GM19238 (cell line): ENCODE results near the gene AOAH.
A peak's percentile ranks its signal among the peaks of the same experiment; 100 is the strongest.

Experiments used
- DNase-seq: peaks from one replicate; pipeline ENCODE4 v3.0.0; 2011; ENCODE audit warnings: low spot score; ENCODE audit not compliant: insufficient read length

AOAH gene

DNA sequence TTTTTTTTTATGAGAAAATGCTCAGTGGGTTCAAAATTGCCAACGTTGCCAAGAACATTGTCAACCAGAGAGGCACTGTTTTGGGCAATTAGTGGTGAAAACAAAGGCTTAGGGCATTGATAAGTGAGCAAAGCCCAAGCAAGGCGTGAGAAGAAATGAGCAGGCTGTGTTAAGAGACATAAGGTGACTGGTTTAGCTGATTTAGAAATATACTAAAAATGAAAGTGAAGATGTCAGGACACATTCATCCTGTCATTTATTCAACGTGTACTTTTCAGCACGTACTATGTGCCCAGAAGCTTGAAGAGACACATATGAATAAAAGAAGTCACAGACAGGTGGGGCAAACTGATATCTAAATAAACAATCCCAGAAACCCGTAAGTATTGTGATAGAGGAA is 31.8 kb downstream of the AOAH start:
- no peak for DNase-seq

DNA sequence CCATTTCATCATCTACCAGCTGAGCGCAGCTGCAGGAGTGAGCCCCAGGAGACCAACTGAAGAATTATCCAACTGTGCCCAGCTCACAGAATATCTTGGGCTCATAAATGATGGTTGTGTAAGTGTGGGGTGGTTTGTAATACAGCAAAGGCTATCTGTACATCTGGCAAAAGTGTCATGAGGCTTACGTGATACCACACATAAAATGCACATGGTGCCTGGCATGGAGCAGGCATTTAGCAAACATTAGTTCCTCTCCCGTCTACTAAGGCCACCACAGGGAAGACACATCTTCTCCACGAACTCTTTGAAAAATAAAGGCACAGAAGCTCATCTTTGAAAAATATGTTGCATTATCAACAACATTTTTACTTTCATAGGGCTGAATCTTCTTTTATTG is 32.3 kb downstream of the AOAH start:
- no peak for DNase-seq

DNA sequence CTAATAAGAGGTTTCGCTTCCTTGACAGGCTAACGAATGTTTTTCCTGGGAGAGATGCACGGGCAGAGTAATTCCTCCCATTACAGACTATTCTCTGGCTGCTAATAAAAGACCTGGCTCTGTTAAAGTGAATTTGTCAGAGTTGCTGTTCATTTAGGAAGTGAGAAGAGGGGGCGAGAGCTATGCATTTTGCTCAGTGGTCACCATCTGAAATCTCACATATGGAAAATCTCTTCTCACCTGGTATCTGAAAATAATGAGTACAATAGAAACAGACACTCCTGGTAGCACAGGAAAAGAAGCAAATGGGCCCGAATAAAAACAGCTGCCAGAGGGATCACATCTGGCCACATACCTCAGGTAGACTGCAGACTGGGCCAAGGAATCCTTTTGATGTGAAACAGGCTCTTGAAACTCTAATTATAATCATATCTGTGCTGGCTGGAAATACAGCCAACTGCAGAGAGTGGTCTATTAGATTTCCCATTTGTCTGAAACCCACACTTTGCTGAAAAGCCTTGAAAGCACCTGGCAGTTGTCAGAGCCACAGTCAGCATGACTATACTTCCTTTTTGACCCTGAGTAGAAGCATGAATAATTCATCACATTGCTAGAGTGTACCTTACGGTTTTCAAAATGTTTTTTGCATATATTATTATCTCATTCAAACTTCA is 33.6 kb downstream of the AOAH start:
- no peak for DNase-seq

DNA sequence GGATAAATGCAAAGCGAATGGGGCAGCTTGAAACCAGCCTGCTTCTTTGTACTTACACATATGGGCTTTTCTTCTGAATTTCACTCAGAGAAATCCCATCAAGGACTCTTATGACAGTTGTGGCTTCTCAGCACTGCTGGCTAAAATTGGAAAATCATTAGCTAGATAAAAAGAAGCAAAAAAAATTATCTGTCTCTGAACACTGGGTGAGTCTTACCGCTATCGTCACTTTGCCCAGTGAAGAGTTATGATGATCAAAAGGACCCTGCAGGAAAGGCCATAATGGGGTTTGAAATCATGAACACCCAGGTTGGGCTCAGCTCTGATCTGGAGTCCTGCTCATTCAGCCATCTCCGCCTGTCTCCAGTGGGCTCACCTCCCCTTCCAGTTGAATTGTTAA is 34.3 kb downstream of the AOAH start:
- no peak for DNase-seq

GRCh38 chr7:36686499-36686898 is 37.8 kb downstream of the AOAH start:
- DNase-seq, result no peak

DNA sequence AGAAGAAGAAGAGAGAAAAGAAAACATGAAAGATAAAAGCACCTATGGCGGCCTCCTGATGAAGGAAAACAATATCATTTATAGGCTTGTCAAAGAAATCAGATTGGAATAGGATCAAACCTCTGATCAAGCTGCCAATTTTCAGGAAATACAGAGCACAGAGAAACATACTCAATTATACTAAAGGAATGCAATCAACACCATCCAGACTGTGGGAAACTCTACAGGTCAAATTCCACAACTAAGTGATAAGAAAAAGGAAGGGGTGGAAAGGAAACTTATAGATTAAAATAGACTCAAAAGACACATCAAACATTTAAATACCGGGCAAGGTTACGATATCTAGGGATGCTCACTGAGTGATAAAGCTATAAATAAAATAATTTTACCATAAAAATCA is 39.3 kb downstream of the AOAH start:
- no peak for DNase-seq

GRCh38 chr7:36683695-36684357 is 40.5 kb downstream of the AOAH start:
- DNase-seq, result no peak

GRCh38 chr7:36683111-36683510 is 41.2 kb downstream of the AOAH start:
- DNase-seq, result no peak

- no peak for DNase-seq
Measured at GRCh38 chr7:36682102-36682501, 42.2 kb downstream of the AOAH start.

- no peak for DNase-seq
Measured at GRCh38 chr7:36677769-36678437, 46.4 kb downstream of the AOAH start.

GRCh38 chr7:36673703-36674102 is 50.6 kb downstream of the AOAH start:
- no peak for DNase-seq

DNA sequence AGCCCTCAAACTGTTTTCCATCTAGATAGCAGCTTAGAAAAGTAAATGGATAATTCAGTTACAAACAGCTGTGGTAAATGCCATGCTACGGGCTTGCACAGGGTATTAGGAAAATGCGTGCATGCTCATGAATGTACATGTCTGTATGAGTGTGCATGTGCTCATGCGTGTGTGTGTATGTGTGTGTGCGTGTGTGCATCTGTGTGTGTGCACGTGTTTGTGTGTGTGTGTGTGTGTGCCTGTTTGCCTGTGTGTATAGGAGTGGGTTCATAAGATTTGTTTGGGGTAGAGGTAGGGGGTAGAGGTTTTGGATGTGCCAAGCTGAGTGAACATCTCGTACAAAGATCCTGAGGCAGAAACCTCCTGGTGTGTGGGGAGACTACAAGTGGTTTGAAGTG is 52.9 kb downstream of the AOAH start:
- DNase-seq, result no peak

GRCh38 chr7:36670585-36671431 is 53.5 kb downstream of the AOAH start:
- DNase-seq, result peak; percentile 16

- DNase-seq, result no peak
Measured at GRCh38 chr7:36668750-36669149, 55.5 kb downstream of the AOAH start.

DNA sequence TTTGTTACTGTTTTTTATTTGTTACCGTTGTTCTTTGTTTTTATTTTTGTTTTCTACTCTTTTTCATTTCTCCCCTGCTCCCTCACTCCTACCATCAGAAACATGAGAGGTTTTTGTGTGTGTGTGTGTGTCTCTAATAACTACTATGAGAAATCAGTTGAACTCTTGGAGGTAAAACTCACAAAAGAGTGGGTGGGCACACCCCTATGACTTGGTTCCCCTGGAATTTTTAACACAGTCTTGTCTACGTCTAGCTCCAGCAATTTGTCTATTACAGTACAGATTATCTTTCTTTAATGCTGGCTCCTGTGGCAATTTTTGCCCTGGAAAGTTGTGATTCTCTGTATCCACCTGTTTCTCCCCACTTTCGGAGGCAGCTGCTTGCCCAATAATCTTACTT is 56.2 kb downstream of the AOAH start:
- no peak for DNase-seq

GRCh38 chr7:36667007-36667745 is 57.1 kb downstream of the AOAH start:
- no peak for DNase-seq

GRCh38 chr7:36663481-36663880 is 60.8 kb downstream of the AOAH start:
- DNase-seq, result no peak

DNA sequence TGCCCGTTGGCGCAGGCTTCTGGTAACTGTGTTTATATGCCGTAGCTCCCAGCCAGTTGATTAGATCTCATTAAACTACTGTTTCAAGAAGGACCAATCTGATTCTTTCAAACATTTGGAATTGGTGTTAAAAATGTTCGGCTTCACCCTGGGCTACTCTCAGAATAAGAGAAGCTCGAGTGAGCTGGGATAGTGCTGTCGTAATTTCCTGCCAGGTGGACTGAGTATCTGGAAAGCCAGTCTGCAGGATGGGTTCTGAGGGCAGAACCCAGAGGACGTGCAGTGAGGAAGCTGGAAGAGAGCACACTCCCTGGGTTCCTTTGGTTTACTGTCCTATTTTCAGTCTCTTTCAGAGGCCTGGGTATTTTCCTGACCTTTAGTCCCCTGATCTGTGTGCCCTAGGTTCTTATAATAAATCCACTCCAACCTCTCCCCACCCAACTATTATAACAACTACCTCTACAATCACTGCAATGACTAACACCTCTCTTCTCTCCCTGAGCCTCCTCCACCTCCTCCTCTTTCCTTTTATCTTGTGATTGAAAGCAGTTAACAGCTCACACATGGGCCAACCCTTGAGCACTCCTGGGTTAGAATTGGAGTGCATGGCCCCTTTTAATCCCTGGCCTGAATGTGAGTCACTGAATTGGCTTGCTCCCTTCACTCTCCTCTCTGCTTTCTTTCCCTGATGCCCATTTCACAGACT is 63.0 kb downstream of the AOAH start:
- DNase-seq, result no peak

DNA sequence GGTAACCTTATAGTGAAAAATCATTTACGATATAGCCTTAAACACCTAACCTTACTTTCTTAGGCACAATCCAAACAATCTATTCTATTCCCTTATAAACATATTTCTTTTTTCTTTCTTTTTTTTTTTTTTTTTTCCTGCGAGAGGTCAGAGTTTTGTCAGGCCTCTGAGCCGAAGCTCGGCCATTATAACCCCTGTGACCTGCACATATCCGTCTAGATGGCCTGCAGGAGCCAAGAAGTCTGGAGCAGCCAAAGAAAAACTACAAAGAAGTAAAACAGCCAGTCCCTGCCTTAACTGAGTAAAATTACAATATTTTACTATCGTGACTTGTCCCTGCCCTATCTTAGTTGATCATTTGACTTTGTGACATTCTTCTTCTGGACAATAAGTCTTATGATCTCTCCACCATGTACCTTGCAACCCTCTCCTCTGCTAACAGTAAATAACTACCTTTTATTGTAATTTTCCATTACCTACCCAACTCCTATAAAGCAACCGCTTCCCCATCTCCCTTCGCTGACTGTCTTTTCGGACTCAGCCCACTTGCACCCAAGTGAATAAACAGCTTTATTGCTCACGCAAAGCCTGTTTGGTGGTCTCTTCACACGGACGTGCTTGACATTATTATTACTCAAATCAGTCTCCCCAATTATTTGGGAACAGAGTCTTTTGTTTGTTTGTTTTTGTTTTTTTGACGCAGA is 64.5 kb downstream of the AOAH start:
- DNase-seq, result no peak

DNA sequence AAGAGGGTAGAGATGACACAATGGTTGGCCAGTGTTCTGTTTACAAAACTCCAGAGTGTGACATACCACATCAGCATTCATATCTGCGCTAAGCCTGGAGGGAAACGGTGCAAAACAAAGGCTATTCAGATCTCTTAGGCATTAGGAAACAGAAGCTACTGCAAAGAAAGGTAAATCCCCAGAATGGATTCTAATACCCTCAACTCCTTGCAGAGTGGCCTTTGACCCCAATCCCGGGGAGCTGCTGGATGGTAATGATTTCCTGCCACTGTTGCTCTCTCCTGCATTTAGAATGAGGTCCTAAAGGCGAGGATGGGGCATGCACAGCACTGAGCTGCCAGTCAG is 65.2 kb downstream of the AOAH start:
- no peak for DNase-seq
